Neuronal stem cell (in vitro differentiated cells): Measurements from ENCODE around the gene AOAH.

Experiments used
- DNase-seq: peaks from one replicate; pipeline ENCODE4 v3.0.0-alpha.2; 2013; ENCODE audit warnings: low spot score
- H2AFZ ChIP-seq: one replicate; pipeline ENCODE4 v1.6.1; 2013; ENCODE audit warnings: mild to moderate bottlenecking, low read length, inconsistent platforms
- H2AK5ac ChIP-seq: 2 replicates; pipeline ENCODE4 v1.6.1; 2013; ENCODE audit warnings: low read depth, mild to moderate bottlenecking, inconsistent platforms, low read length, moderate library complexity, mixed read lengths
- H2BK120ac ChIP-seq: 2 replicates; pipeline ENCODE4 v1.6.1; 2013; ENCODE audit warnings: low read depth, mild to moderate bottlenecking, inconsistent platforms, low read length, moderate library complexity, mixed read lengths
- H2BK12ac ChIP-seq: one replicate; pipeline ENCODE4 v1.6.1; 2013; ENCODE audit warnings: low read length, inconsistent platforms
- H2BK15ac ChIP-seq: 2 replicates; pipeline ENCODE4 v1.6.1; 2013; ENCODE audit warnings: mild to moderate bottlenecking, low read length, inconsistent platforms, mixed read lengths
- H2BK5ac ChIP-seq: one replicate; pipeline ENCODE4 v1.6.1; 2013; ENCODE audit warnings: inconsistent platforms, mild to moderate bottlenecking, low read length, moderate library complexity
- H3K14ac ChIP-seq: one replicate; pipeline ENCODE4 v1.6.1; 2013; ENCODE audit warnings: low read length, inconsistent platforms
- H3K18ac ChIP-seq: 2 replicates; pipeline ENCODE4 v1.6.1; 2013; ENCODE audit warnings: low read length, inconsistent platforms
- H3K23ac ChIP-seq: 2 replicates; pipeline ENCODE4 v1.6.1; 2013; ENCODE audit warnings: low read depth, mild to moderate bottlenecking, mixed read lengths, low read length, inconsistent platforms; ENCODE audit not compliant: poor library complexity
- H3K27ac ChIP-seq: replicated peaks from 3 replicates; pipeline ENCODE4 v1.5.1; 2013; ENCODE audit warnings: low read length, inconsistent platforms
- H3K27me3 ChIP-seq, 3 experiments: 2 replicates each; pipeline ENCODE4 v1.6.1; 2013; ENCODE audit warnings: low read length in 3 of 3, mild to moderate bottlenecking in 2 of 3, inconsistent platforms in 1 of 3, low read depth in 1 of 3, mixed read lengths in 1 of 3, moderate library complexity in 1 of 3; ENCODE audit not compliant: control insufficient read depth in 3 of 3, insufficient read depth in 3 of 3
- H3K36me3 ChIP-seq, 2 donors: replicated peaks in 1 of 2; 2 replicates each; pipeline ENCODE4 v1.6.1; 2013; ENCODE audit warnings: low read length in 2 of 2; ENCODE audit not compliant: control insufficient read depth in 2 of 2, insufficient read depth in 2 of 2
- H3K4ac ChIP-seq: 2 replicates; pipeline ENCODE4 v1.6.1; 2013; ENCODE audit warnings: inconsistent platforms, mild to moderate bottlenecking, low read length, moderate library complexity
- H3K4me1 ChIP-seq, 2 donors: 1 replicate in 1 of 2; 2 replicates in 1 of 2; pipeline ENCODE4 v1.6.1; 2013; ENCODE audit warnings: low read length in 2 of 2, low read depth in 1 of 2; ENCODE audit not compliant: control insufficient read depth in 2 of 2, insufficient read depth in 1 of 2
- H3K4me2 ChIP-seq: one replicate; pipeline ENCODE4 v1.6.1; 2013; ENCODE audit warnings: mild to moderate bottlenecking, low read length, inconsistent platforms; ENCODE audit not compliant: insufficient read depth, poor library complexity, severe bottlenecking
- H3K4me3 ChIP-seq, 2 donors: 2 replicates each; pipeline ENCODE4 v1.5.1; 2013; ENCODE audit warnings: low read length in 2 of 2, mild to moderate bottlenecking in 2 of 2, inconsistent platforms in 1 of 2, moderate library complexity in 1 of 2
- H3K79me1 ChIP-seq: one replicate; pipeline ENCODE4 v1.6.1; 2013; ENCODE audit warnings: low read depth, mild to moderate bottlenecking, inconsistent platforms, low read length, moderate library complexity
- H3K9ac ChIP-seq: one replicate; pipeline ENCODE4 v1.6.1; 2013; ENCODE audit warnings: mild to moderate bottlenecking, low read depth, low read length, inconsistent platforms; ENCODE audit not compliant: poor library complexity
- H3K9me3 ChIP-seq, 2 donors: replicated peaks in 1 of 2; 2 replicates each; pipeline versions ENCODE3 to v1.6.1; 2013; ENCODE audit warnings: low read length in 2 of 2, mild to moderate bottlenecking in 2 of 2, inconsistent platforms in 1 of 2, low read depth in 1 of 2, mixed read lengths in 1 of 2, moderate library complexity in 1 of 2; ENCODE audit not compliant: control insufficient read depth in 2 of 2, insufficient read depth in 1 of 2
- H4K8ac ChIP-seq: one replicate; pipeline ENCODE4 v1.6.1; 2013; ENCODE audit warnings: low read depth, mild to moderate bottlenecking, inconsistent platforms, low read length, moderate library complexity
- H4K91ac ChIP-seq: one replicate; pipeline ENCODE4 v1.6.1; 2013; ENCODE audit warnings: low read length, low read depth, mild to moderate bottlenecking, inconsistent platforms; ENCODE audit not compliant: poor library complexity
- WGBS, 2 donors: extraction: QIAGEN DNeasy Blood & Tissue Kit; methylation state at CpG; one replicate each; pipeline ENCODE4 v1.1.7; 2013; ENCODE audit warnings: missing lambda C conversion rate in 2 of 2, mixed read lengths in 1 of 2; ENCODE audit not compliant: insufficient read length in 2 of 2, insufficient replicate concordance in 1 of 2; ENCODE audit errors: extremely low coverage in 2 of 2; 5-methylcytosine and 5-hydroxymethylcytosine counted together

Gene AOAH

GRCh38 chr7:36683111-36683510 lies 41.2 kb downstream of the AOAH start:
- H2BK120ac ChIP-seq = no peak overlapping the region
- H3K27me3 ChIP-seq = no peaks in the 10 kb centered on the region
- no peak overlapping the region for H4K91ac ChIP-seq
- no peak overlapping the region for H3K23ac ChIP-seq
- H3K36me3 ChIP-seq = no peaks in the 10 kb centered on the region
- H3K79me1 ChIP-seq = no peaks in the 10 kb centered on the region
- peaks cover 0 to 1% of the 10 kb centered on the region in 2 donors for H3K4me1 ChIP-seq
- H3K4me2 ChIP-seq = no peak overlapping the region
- H2BK15ac ChIP-seq = no peak overlapping the region
- no CpG with 5 or more reads among the region's 1 CpG for WGBS, 2 donors
- no peak overlapping the region for H2BK5ac ChIP-seq
- no peak overlapping the region for H2AK5ac ChIP-seq
- no peak overlapping the region for H3K18ac ChIP-seq
- H3K9ac ChIP-seq = no peak overlapping the region
- no peak overlapping the region for H3K4ac ChIP-seq
- no peak overlapping the region for H2BK12ac ChIP-seq
- H3K27ac ChIP-seq = no peak overlapping the region
- no peak overlapping the region for H3K4me3 ChIP-seq
- no peak for DNase-seq
- H2AFZ ChIP-seq = no peak overlapping the region
- H3K14ac ChIP-seq = no peak overlapping the region
- no peaks in the 10 kb centered on the region for H3K9me3 ChIP-seq
- H4K8ac ChIP-seq = no peak overlapping the region

- Histone ChIP-seq H2BK5ac (no peak overlapping the region), H2AK5ac (no peak overlapping the region), H4K91ac (no peak overlapping the region), H3K27ac (no peak overlapping the region), H3K79me1 (no peaks in the 10 kb centered on the region), H3K27me3 (no peaks in the 10 kb centered on the region), H3K9me3 (no peaks in the 10 kb centered on the region), H2AFZ (no peak overlapping the region), H3K4me2 (no peak overlapping the region), H3K9ac (no peak overlapping the region), H3K18ac (no peak overlapping the region), H3K14ac (no peak overlapping the region), H3K4me3 (no peak overlapping the region), H3K36me3 (no peaks in the 10 kb centered on the region), H2BK120ac (no peak overlapping the region), H3K4ac (no peak overlapping the region), H3K23ac (no peak overlapping the region), H2BK12ac (no peak overlapping the region), H3K4me1 (peaks cover 0 to 1% of the 10 kb centered on the region in 2 donors), H2BK15ac (no peak overlapping the region), H4K8ac (no peak overlapping the region)
- no peak for DNase-seq
- WGBS, 2 donors = no CpG with 5 or more reads among the region's 2 CpGs
These were observed 42.2 kb downstream of the AOAH start for GRCh38 chr7:36682102-36682501.

- WGBS, 2 donors = no CpG with 5 or more reads among the region's 2 CpGs
- no peak overlapping the region for H2BK12ac ChIP-seq
These were observed 46.4 kb downstream of the AOAH start for GRCh38 chr7:36677769-36678437.

GRCh38 chr7:36673703-36674102 lies 50.6 kb downstream of the AOAH start:
- peaks cover 0 to 2% of the 10 kb centered on the region in 2 donors for H3K4me1 ChIP-seq
- H3K4ac ChIP-seq = no peak overlapping the region
- no peak overlapping the region for H2AFZ ChIP-seq
- no peaks in the 10 kb centered on the region for H3K79me1 ChIP-seq
- H2BK15ac ChIP-seq = no peak overlapping the region
- no CpG with 5 or more reads among the region's 6 CpGs for WGBS, 2 donors
- H3K4me2 ChIP-seq = no peak overlapping the region
- H2BK12ac ChIP-seq = peak overlapping the region; percentile 17
- peak overlapping the region; percentile 67 for H2AK5ac ChIP-seq
- no peak overlapping the region for H2BK5ac ChIP-seq
- H3K14ac ChIP-seq = no peak overlapping the region
- H3K9ac ChIP-seq = no peak overlapping the region
- no peak for DNase-seq
- no peak overlapping the region for H3K27ac ChIP-seq
- no peak overlapping the region for H3K23ac ChIP-seq
- no peak overlapping the region for H2BK120ac ChIP-seq
- H3K18ac ChIP-seq = no peak overlapping the region
- no peaks in the 10 kb centered on the region for H3K27me3 ChIP-seq
- H3K9me3 ChIP-seq = peaks cover 0 to 4% of the 10 kb centered on the region in 2 donors
- H3K36me3 ChIP-seq = no peaks in the 10 kb centered on the region
- no peak overlapping the region for H3K4me3 ChIP-seq
- H4K91ac ChIP-seq = no peak overlapping the region
- no peak overlapping the region for H4K8ac ChIP-seq

More at GRCh38 chr7:36677769-36678437, 46.4 kb downstream of the AOAH start:
- H2AFZ ChIP-seq = peak overlapping the region; percentile 78
- H3K27me3 ChIP-seq = no peaks in the 10 kb centered on the region
- no peaks in the 10 kb centered on the region for H3K4me1 ChIP-seq
- H4K91ac ChIP-seq = no peak overlapping the region
- H3K9me3 ChIP-seq = no peaks in the 10 kb centered on the region
- H3K4me2 ChIP-seq = no peak overlapping the region
- H3K4me3 ChIP-seq = no peak overlapping the region
- H3K14ac ChIP-seq = no peak overlapping the region
- H3K79me1 ChIP-seq = no peaks in the 10 kb centered on the region
- H3K23ac ChIP-seq = no peak overlapping the region
- no peak overlapping the region for H3K18ac ChIP-seq
- no peak overlapping the region for H2BK15ac ChIP-seq
- no peak overlapping the region for H2AK5ac ChIP-seq
- no peak overlapping the region for H3K27ac ChIP-seq
- H2BK120ac ChIP-seq = no peak overlapping the region
- H3K4ac ChIP-seq = no peak overlapping the region
- DNase-seq = no peak
- no peaks in the 10 kb centered on the region for H3K36me3 ChIP-seq
- H4K8ac ChIP-seq = no peak overlapping the region
- H3K9ac ChIP-seq = no peak overlapping the region
- H2BK5ac ChIP-seq = no peak overlapping the region
